LNCAP (cell line): ENCODE data around the gene CEP170.

Experiments
- TF ChIP-seq, protein P1 (sequence below): fragments of 450-650 bp; IDR thresholded peaks from 2 replicates; pipeline ENCODE4 v1.5.1; 2017; ENCODE audit warnings: mild to moderate bottlenecking

CEP170 gene

DNA sequence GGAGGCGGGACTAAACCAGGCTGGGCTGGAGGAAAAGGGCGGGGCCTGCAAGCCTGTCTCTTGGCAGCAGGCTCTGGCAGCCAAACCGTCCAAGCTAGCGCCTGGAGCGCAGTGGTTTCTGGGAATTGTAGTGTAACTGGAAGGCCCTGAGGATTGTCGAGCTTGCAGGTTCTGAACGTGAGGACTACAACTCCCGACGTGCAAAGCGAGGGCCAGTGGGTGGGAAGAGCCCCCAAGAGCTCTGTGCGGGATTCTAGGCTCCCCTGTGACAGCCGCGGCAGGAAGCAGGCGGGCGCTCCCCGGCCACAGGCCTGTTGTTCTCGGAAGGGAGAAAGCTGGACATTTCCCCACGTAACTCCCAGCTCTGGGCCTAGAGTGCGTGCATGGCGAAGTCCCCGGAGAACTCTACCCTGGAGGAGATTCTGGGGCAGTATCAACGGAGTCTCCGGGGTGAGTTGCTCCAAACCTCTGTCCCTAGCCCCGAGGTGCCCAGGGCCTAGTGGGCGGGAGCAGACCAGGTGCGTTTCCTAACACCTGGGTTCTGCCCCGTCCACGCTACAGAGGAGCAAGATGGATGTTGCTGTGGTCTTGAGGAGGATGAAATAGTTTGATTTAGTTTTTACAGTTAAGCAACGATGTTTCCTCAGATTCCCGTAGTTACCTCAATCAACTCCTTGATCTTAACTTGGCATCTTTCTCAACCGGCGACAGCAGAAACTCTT, 871 bp upstream of the CEP170 start, which contains the start of gene SDCCAG8:
Gene SDCCAG8, plus strand, starts transcription at position 251 of the 722 bp plus-strand sequence. Its CDS starts 133 bp downstream, at position 384.
- TF ChIP-seq, protein P1, sequence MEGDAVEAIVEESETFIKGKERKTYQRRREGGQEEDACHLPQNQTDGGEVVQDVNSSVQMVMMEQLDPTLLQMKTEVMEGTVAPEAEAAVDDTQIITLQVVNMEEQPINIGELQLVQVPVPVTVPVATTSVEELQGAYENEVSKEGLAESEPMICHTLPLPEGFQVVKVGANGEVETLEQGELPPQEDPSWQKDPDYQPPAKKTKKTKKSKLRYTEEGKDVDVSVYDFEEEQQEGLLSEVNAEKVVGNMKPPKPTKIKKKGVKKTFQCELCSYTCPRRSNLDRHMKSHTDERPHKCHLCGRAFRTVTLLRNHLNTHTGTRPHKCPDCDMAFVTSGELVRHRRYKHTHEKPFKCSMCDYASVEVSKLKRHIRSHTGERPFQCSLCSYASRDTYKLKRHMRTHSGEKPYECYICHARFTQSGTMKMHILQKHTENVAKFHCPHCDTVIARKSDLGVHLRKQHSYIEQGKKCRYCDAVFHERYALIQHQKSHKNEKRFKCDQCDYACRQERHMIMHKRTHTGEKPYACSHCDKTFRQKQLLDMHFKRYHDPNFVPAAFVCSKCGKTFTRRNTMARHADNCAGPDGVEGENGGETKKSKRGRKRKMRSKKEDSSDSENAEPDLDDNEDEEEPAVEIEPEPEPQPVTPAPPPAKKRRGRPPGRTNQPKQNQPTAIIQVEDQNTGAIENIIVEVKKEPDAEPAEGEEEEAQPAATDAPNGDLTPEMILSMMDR = no peak

DNA sequence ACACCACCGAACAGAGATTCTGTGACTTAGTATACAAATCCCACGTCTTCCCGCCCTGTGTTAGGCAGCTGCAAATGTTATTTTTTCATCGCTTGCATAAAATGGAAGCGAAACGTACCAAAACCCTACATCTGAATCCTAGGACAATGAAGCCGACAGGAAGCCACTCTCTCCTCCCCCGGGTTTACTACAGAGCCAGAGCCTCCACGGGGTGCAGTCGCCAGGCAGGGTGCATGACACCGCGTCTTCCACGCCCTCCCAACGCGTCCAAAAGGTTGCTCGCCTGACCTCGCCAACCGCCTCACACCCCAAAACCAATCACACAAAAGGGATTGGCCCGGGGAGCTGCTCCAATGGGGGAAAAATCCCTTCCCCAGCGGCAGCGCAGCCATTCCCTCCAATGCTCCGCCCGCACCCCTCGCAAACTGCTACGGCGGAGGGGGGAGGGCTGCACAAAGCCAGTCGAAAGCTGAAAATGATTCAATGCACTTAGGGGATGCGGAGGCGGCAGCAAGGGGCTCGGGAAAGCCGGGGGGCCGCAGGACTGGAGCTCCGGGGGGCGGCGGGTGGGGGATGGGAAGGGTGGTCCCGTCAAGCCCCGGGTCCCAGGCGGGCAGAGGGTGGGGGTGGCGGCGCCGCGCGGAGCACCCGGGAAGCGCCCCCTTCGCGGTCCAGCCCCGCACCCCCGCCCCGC, 701 bp downstream of the CEP170 start:
- TF ChIP-seq, protein P1 = no peak

DNA sequence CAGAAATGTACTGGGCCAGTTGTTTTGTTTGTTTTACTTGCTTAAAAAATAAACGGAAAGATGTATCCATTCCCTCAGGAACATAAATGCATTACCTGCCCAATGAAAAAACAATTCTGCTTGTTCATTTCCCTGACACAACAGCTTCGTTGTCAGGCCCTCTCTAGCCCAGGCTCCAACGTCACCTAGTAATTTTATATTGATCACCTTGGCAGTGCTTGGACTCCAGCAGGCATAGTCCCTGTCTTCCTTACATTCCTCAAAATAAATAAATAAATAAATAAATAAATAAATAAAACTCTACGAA, 1.2 kb downstream of the CEP170 start:
- TF ChIP-seq, protein P1 = no peak

DNA sequence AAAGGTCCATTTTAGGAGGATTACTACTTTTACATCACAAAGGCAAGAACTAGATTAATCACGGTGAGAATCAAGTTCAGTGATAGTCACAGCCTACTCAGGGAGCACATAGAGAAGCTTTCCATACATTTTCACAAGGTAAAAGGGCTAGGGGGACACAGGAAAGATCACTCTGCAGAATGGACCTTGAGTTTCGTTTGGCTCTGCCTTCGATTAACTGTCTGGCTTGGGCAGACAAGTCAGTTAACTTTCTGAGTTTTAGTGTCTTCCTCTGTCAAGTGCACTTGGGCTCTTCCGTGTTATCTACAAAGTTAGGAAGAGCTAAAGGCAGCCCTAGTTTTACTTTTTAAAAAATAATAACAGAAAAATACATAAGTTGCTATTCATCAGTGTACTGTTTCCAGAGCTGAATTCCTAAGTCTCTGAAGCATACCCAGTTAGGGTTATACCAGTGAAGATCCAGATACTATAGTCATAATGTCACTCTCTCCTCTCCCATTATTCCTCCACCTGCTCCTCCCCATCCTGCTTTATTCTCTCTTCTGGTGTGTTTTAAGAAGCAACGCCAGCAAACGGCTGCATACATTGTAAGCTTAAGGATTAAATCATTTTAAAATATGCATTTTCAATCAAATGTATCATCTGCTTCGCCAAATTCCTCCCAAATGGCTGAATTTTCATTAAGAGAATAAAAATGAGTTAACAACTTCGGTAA, 1.7 kb downstream of the CEP170 start:
- TF ChIP-seq, protein P1 = no peak

DNA sequence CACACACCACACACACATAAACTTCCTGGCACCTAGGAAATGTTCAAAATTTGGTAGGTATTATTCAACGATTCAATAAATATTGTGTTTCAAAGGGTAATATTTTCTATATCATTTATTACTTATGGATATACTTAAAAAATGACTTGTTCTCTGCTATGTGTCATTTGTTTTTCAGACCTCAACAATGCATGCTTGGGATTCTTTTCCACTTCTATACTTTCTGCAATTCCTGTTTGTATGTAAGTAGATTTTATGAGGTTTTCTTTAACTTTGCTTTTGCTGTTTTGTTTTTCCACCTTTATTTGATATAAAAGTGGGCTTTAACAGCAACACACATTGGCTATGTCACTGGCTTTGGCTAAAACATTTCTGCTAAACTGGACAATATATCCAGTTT, 3.5 kb downstream of the CEP170 start:
- TF ChIP-seq, protein P1 = no peak

DNA sequence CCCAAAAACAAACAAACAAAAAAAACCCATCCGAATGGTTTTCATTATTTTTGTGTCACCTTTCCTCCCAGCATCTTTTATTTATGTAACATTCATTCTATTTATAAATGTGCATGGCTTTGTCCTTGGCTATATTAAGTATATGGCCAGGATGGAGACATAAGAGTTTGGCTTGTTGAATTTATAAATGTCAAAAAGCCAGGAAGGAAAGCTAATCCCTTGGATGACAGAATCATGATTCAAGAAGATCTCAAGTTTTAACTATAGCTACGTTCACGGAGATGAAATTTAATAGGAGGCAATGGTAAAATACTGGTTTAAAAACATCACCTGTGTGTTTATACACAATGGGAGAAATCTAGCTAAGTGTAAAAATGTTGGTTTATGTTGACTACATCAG, 5.0 kb downstream of the CEP170 start:
- TF ChIP-seq, protein P1 = no peak

DNA sequence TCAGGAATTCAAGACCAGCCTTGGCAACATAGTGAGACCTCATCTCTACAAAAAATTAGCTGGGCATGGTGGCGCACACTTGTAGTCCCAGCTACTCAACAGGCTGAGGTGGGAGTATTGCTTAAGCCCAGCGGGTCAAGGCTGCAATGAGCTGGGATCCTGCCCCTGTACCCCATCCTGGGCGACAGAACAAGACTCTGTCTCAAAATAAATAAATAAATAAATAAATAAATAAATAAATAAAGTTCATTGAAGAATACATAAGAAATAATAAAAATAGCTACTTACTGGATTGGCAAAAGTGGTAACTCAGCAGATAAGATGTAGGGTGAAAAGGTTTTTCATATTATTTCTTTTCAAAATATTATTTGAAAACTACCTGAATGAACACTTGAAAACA, 5.9 kb downstream of the CEP170 start:
- TF ChIP-seq, protein P1 = no peak
